Right ventricle myocardium inferior (tissue), 1 donor: Measurements from ENCODE around the gene CFI. TPM values are rescaled to one million over a fixed set of nuclear protein-coding genes. Genes with fewer than 3 reads are reported as not detected.

ENCODE experiments used
- ATAC-seq: fragments of 200-7000 bp; cut with Tn5 transposase; one replicate; pipeline ENCODE4 v1.9.1; 2020; ENCODE audit warnings: mild to moderate bottlenecking, moderate library complexity
- DNase-seq: peaks from one replicate; pipeline ENCODE4 v3.0.0; 2021; ENCODE audit errors: missing footprints
- intact Hi-C: fragments of 100-400 bp; cut with DNase I; formaldehyde crosslinking; loops from one replicate; pipeline ENCODE4 v1.11.0; 2022
- long read RNA-seq: library from polyadenylated mRNA; unstranded; transcript quantifications from one replicate; pipeline ENCODE4 v2.0.0, GENCODE V29; 2021
- total RNA-seq: library from RNA; stranded (reverse); fragmentation: NEBNext Ultra II Directional; extraction: Animal tissue kit (Norgen Biotek cat#: 25700); gene quantifications from one replicate; pipeline ENCODE4 v1.2.1, GENCODE V29; 2021
- donor health status: DM: no; HTN: yes; CAD: no; lungs with severe emphysema.

CFI gene
- total RNA-seq = 11.5 TPM
- long read RNA-seq, partial matches to known transcripts = 0 of 2 reads
- long read RNA-seq, other reads (novel, unspliced or antisense) = 1 of 2 reads

- DNase-seq = no peak
- intact Hi-C loops = loop anchor here (5.0 kb wide), 1 partner anchor 380 kb away; no protein-coding TSS in a partner anchor
- no peak for ATAC-seq
These were observed at the start of gene CFI for GRCh38 chr4:109801895-109802319. Gene CFI (minus strand): TSS chr4:109801999. CDS start chr4:109801971, 28 bp downstream.

GRCh38 chr4:109850601-109851000, 48.8 kb upstream of the CFI start:
- intact Hi-C loops = no loop called here
- no peak for DNase-seq
- ATAC-seq = no peak

GRCh38 chr4:109848501-109848900, 46.7 kb upstream of the CFI start:
- ATAC-seq = no peak
- no peak for DNase-seq
- intact Hi-C loops = no loop called here

GRCh38 chr4:109847896-109848442, 46.2 kb upstream of the CFI start, which contains the start of gene LRIT3:
Gene LRIT3 (plus strand): TSS chr4:109848107. CDS start chr4:109848202, 95 bp downstream.
- ATAC-seq (no peak), DNase-seq (no peak)
- intact Hi-C loops = no loop called here

GRCh38 chr4:109846395-109847098, 44.7 kb upstream of the CFI start:
- intact Hi-C loops = no loop called here
- DNase-seq (no peak), ATAC-seq (no peak)

- DNase-seq (no peak), ATAC-seq (no peak)
- intact Hi-C loops = no loop called here
These were observed 35.2 kb upstream of the CFI start for GRCh38 chr4:109836985-109837384.

- ATAC-seq (no peak), DNase-seq (no peak)
- intact Hi-C loops = no loop called here
These were observed 32.0 kb upstream of the CFI start for GRCh38 chr4:109833756-109834155.

GRCh38 chr4:109827672-109828071, 25.9 kb upstream of the CFI start, which contains the start of gene RRH:
Gene RRH (plus strand): TSS chr4:109827972. CDS start chr4:109828028, 56 bp downstream.
- no peak for DNase-seq
- intact Hi-C loops = loop anchor here (2.0 kb wide), 1 partner anchor 405 kb away; no protein-coding TSS in a partner anchor
- no peak for ATAC-seq

- no peak for DNase-seq
- ATAC-seq = no peak
- intact Hi-C loops = loop anchor here (2.0 kb wide), 1 partner anchor 404 kb away; no protein-coding TSS in a partner anchor
These were observed 24.9 kb upstream of the CFI start for GRCh38 chr4:109826719-109827118.

- no peak for ATAC-seq
- intact Hi-C loops = no loop called here
- no peak for DNase-seq
These were observed 19.4 kb upstream of the CFI start for GRCh38 chr4:109821185-109821584.

GRCh38 chr4:109820563-109820962, 18.8 kb upstream of the CFI start:
- DNase-seq = no peak
- intact Hi-C loops = no loop called here
- ATAC-seq = no peak

GRCh38 chr4:109818268-109818667, 16.5 kb upstream of the CFI start:
- DNase-seq = no peak
- no peak for ATAC-seq
- intact Hi-C loops = loop anchor here (5.0 to 10.0 kb wide), 2 partner anchors 157 to 386 kb away; partner anchors contain the start of gene SEC24B

- intact Hi-C loops = loop anchor here (5.0 to 10.0 kb wide), 2 partner anchors 158 to 385 kb away; partner anchors contain the start of gene SEC24B
- DNase-seq (no peak), ATAC-seq (no peak)
These were observed 15.1 kb upstream of the CFI start for GRCh38 chr4:109816894-109817293.

GRCh38 chr4:109816082-109816442, 14.3 kb upstream of the CFI start:
- ATAC-seq (no peak), DNase-seq (peak; percentile 67)
- intact Hi-C loops = loop anchor here (5.0 to 10.0 kb wide), 2 partner anchors 159 to 384 kb away; partner anchors contain the start of gene SEC24B

GRCh38 chr4:109815151-109816081, 13.6 kb upstream of the CFI start, which contains the start of gene GAR1:
Gene GAR1 (plus strand): TSS chr4:109815762. CDS start chr4:109816165, 403 bp downstream.
- intact Hi-C loops = loop anchor here (1.0 to 10.0 kb wide), 4 partner anchors 85 to 383 kb away; partner anchors contain the start of genes CASP6, PLA2G12A and SEC24B
- ATAC-seq (peak; percentile 100), DNase-seq (peak; percentile 95)

GRCh38 chr4:109811707-109812106, 9.9 kb upstream of the CFI start:
- intact Hi-C loops = loop anchor here (10.0 kb wide), 1 partner anchor 163 kb away; no protein-coding TSS in a partner anchor
- no peak for ATAC-seq

GRCh38 chr4:109810552-109811387, 9.0 kb upstream of the CFI start:
- no peak for ATAC-seq
- no peak for DNase-seq
- intact Hi-C loops = loop anchor here (10.0 kb wide), 1 partner anchor 164 kb away; no protein-coding TSS in a partner anchor

More at GRCh38 chr4:109811707-109812106, 9.9 kb upstream of the CFI start:
- no peak for DNase-seq
